Frontal cortex (tissue), 4 donors: ENCODE measurements around the gene CCDC92. TPM values are rescaled to one million over a fixed set of nuclear protein-coding genes. Genes with fewer than 3 reads are reported as not detected.
"Not testable (repeated sequence)": the region's sequence is repeated elsewhere in the genome, so short reads cannot be mapped to it uniquely, and the experiment has no call there.

Experiments used
- DNase-seq, 2 donors: peaks; one replicate each; pipeline ENCODE4 v3.0.0; 2012; ENCODE audit warnings: low spot score in 2 of 2
- FAIRE-seq: peaks from 2 replicates; lab custom pipeline; 2012; peaks lifted over from hg19 to GRCh38; lab: Jason Lieb, UNC
- total RNA-seq: library from RNA; depleted of rRNA; stranded (reverse); fragments of >200 nt; gene quantifications from one replicate; pipeline ENCODE4 v1.2.3, GENCODE V29; 2014
- donor health status: control.
- donor health status: control.
- donor health status: control.

CCDC92 gene
- total RNA-seq, 1 donor from 2014 or later, result 14.7 TPM

- DNase-seq, result no peak
- no peak for FAIRE-seq
Observed at GRCh38 chr12:123952037-123952436, 20.6 kb downstream of the CCDC92 start.

DNA sequence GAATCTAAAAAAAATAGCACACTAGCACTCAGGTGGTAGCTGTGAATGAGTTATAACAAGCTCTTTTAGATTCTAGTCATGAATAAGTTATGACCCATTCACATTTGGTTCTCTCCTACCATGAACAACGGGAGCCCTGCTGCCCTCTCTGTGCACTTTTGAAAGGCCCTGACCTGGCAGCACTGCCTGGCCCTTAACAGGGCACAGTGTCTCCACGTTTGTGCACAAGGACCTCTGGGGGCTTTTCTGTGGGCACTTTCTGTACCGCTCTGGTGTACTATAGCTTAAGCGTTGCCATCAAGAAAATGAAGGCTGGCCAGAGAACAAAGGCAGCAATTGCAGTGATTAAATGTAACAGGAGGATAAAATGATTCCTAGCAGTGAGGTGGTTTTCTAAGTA is 21.2 kb downstream of the CCDC92 start:
- FAIRE-seq (no peak), DNase-seq (no peak)

- FAIRE-seq (no peak), DNase-seq (no peak)
Observed at GRCh38 chr12:123950476-123951349, 21.9 kb downstream of the CCDC92 start.

DNA sequence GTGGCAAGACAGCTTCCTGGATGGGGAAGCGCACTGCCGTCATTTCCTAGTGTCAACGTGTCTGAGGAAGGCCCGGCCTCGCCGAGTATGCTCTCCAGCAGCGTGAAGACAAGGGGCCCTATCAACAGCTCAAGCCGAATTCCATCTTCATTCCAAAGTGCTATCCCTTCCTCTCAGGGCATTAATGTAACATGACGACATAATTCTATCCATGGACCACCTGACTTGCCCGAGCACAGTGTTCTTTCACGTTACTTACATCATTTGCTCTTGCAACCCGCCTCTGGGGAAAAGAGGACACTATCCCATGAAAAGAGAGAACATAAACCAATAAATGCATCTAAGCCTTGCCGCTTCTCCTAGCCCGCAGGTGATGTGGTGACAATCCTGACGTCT is 22.9 kb downstream of the CCDC92 start:
- FAIRE-seq, result no peak
- DNase-seq, result no peak

GRCh38 chr12:123948796-123949769 is 23.5 kb downstream of the CCDC92 start:
- no peak for FAIRE-seq

GRCh38 chr12:123948401-123948795 is 24.2 kb downstream of the CCDC92 start:
- FAIRE-seq (no peak), DNase-seq (no peak)

More at GRCh38 chr12:123948796-123949769, 23.5 kb downstream of the CCDC92 start:
- no peak for DNase-seq

GRCh38 chr12:123947531-123947930 is 25.1 kb downstream of the CCDC92 start:
- not testable (repeated sequence) for DNase-seq, FAIRE-seq

DNA sequence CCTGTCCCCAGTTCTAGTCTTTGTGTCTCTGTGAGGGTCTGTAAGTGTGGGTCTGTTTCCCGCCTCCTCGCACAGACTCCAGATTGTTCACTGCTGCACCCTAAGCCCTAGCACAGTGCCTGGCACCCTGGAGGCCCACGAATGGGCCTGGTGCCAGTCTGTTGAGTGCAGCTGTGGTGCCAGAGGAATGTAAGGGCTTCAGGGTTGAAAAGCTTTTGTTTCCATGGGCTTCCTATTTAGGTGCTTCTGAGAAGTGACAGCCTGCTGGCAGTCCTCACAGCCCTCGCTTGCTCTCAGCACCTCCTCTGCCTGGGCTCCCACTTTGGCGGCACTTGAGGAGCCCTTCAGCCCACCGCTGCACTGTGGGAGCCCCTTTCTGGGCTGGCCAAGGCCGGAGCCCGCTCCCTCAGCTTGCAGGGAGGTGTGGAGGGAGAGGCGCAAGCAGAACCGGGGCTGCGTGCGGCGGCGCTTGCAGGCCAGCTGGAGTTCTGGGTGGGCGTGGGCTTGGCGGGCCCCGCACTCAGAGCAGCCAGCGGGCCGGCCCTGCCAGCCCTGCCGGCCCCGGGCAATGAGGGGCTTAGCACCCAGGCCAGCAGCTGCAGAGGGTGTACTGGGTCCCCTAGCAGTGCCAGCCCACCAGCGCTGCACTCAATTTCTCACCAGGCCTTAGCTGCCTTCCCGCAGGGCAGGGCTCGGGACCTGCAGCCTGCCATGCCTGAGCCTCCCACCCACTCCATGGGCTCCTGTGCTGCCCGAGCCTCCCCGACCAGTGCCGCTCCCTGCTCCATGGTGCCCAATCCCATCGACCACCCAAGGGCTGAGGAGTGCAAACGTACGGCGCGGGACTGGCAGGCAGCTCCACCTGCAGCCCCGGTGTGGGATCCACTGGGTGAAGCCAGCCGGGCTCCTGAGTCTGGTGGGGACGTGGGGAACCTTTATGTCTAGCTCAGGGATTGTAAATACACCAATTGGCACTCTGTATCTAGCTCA is 25.8 kb downstream of the CCDC92 start:
- not testable (repeated sequence) for FAIRE-seq, DNase-seq

GRCh38 chr12:123946152-123946515 is 26.5 kb downstream of the CCDC92 start:
- FAIRE-seq, result no peak
- no peak for DNase-seq

DNA sequence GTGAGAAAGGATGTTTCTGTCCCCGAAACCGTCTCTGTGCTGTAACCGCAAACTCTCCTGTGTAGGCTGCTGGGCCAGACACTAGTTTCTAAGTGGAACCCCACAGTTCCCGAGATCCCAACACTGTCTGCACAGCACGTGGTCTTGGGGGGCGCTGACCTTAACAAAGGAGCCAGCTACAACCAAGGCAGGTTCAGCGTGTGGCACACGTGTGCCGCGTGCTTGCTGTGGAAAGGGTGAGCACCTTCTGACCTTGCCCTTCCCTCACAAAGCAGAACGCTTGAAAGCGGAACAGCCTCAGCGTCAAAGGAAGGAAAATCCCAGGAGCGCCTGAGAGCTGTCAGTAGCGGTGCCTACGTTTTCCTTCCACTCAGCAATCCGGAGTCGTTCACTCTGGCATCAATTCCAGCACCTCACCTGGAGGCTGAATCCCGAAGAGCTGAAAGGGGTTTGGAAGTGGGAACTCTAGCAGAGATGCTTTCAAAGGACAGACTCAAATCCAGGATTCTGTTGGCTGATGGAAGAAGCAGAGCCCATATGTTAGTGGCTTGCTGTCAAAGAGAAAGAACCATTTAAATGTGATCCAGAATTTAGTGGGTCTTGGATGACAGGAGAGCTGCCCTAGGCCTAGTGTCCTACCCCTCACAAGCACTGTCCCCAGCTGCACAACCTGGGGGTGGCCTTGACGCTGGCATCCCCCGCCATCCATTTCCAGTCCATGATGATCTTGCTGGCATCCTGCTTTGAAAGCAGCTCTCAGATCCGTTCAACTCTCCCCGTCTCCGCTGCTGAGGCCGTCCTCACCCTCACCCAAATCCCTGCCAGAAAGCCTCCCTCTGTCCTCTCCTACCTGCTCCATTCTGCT is 27.1 kb downstream of the CCDC92 start:
- DNase-seq, result no peak
- FAIRE-seq, result no peak

DNA sequence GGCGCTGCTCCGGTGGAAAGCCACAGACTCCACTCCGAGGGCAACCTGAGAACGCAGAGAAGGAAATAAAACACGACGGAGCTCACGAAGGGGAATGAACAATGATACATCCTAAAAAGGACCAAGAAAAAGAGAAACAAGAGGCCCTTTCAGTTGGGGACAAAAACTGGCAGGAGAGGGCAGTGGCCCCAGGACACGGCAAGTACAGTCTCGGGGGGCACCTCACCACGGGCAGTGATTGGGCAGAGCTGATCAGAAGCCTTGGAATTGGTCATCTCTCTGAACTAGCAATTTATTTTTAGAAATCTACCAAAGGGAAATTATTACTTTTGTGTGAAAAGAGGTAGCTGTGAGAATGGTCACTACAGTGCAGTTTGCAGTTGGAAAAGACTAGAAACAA is 27.9 kb downstream of the CCDC92 start:
- FAIRE-seq (no peak), DNase-seq (no peak)

GRCh38 chr12:123943816-123944215 is 28.8 kb downstream of the CCDC92 start:
- DNase-seq (no peak), FAIRE-seq (no peak)

- no peak for DNase-seq
Observed at GRCh38 chr12:123942911-123943648, 29.6 kb downstream of the CCDC92 start.

DNA sequence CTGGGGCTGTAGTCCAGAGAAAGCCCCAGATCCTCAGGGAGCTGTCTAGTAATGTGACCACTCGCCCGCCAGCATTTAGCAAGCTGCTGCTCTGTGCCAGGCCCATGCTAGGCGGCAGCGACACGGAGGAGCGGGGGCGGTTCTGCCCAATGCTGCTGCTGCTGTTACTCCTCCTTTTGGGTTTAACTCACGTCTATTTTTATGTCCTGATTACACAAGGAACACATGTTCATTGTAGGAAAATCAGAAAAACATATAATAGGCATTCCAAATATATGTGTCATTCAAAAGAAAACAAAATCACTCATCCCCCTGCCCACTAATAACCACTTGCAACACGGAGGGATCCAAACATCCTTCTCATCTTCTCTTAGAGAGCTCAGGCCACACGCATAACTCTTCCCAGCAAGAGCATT is 30.4 kb downstream of the CCDC92 start:
- DNase-seq, result no peak
- no peak for FAIRE-seq

More at GRCh38 chr12:123942911-123943648, 29.6 kb downstream of the CCDC92 start:
- no peak for FAIRE-seq

- no peak for FAIRE-seq
- DNase-seq, result no peak
Observed at GRCh38 chr12:123941624-123942237, 30.9 kb downstream of the CCDC92 start.

DNA sequence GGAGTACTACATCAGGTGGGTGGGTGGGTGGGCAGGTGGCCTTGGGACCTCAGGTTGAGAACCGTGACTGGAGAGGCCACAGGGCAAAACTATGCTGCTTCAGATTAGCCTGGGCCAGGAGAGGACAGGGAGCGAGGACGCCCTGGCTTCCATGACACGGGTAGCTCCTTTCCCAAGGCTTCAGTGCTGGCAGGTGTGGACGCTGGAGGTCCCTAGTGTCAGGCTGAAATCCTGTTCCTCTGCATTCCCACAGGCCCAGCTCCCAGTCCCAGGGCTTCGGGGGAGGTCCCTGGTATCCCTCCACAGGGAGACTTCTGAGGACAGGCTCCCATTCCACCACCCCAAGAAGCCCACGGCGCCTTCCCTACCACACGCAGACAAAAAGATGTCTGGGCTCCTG is 31.6 kb downstream of the CCDC92 start:
- DNase-seq, result no peak
- no peak for FAIRE-seq

- no peak for FAIRE-seq
Observed at GRCh38 chr12:123940627-123940966, 32.0 kb downstream of the CCDC92 start.

More at GRCh38 chr12:123940627-123940966, 32.0 kb downstream of the CCDC92 start:
- no peak for DNase-seq
